Ovary (tissue), 9 donors: ENCODE results near the gene ADGRG1. TPM values are rescaled to one million over a fixed set of nuclear protein-coding genes. Genes with fewer than 3 reads are reported as not detected.
"Not testable (repeated sequence)": the region's sequence is repeated elsewhere in the genome, so short reads cannot be mapped to it uniquely, and the experiment has no call there.

Experiments
- DNase-seq, 5 donors: peaks; one replicate each; pipeline ENCODE4 v3.0.0-alpha.2; 2019 to 2020
- H3K27ac ChIP-seq, 2 donors: fragments of 200-600 bp; one replicate each; pipeline versions ENCODE4 v1.5.1 to v1.8.0; 2019 to 2022
- H3K27me3 ChIP-seq: fragments of 200-600 bp; one replicate; pipeline ENCODE4 v1.8.0; 2022
- H3K36me3 ChIP-seq: fragments of 200-600 bp; sonication (generic); one replicate; pipeline ENCODE4 v1.5.1; 2019
- H3K4me1 ChIP-seq: one replicate; pipeline ENCODE4 v1.8.1; 2013; ENCODE audit warnings: mild to moderate bottlenecking, moderate library complexity; ENCODE audit not compliant: insufficient read depth
- H3K4me3 ChIP-seq: fragments of 200-600 bp; sonication (generic); one replicate; pipeline ENCODE4 v1.5.1; 2017
- H3K9me3 ChIP-seq, 2 donors: fragments of 200-600 bp in 1 of 2; sonication (generic) in 1 of 2; one replicate each; pipeline versions ENCODE4 v1.5.1 to v1.8.1; 2013 to 2019; ENCODE audit warnings: mild to moderate bottlenecking in 1 of 2, moderate library complexity in 1 of 2
- CTCF ChIP-seq, 3 donors: fragments of 450-650 bp in 2 of 3; fragments of 200-600 bp in 1 of 3; IDR thresholded peaks; one replicate each; pipeline versions ENCODE4 v1.5.1 to v1.8.0; 2016 to 2022; ENCODE audit warnings: antibody characterized with exemption in 3 of 3, mild to moderate bottlenecking in 1 of 3
- EP300 ChIP-seq: sonication (generic); formaldehyde crosslinking; IDR thresholded peaks from one replicate; pipeline ENCODE4 v1.6.1; 2017; ENCODE audit warnings: antibody characterized with exemption
- POLR2A ChIP-seq: fragments of 450-650 bp; IDR thresholded peaks from one replicate; pipeline ENCODE4 v1.6.1; 2017; ENCODE audit warnings: antibody characterized with exemption, mild to moderate bottlenecking, moderate library complexity
- WGBS, 3 donors: extraction: QIAGEN DNeasy Blood & Tissue Kit in 1 of 3; methylation state at CpG; one replicate each; pipeline versions ENCODE4 v1.1.5 to v1.1.7; 2013 to 2017; 5-methylcytosine and 5-hydroxymethylcytosine counted together
- intact Hi-C, 4 donors: fragments of 100-400 bp; cut with DNase I; formaldehyde crosslinking; loops; one replicate each; pipeline versions ENCODE4 v1.11.0 to v1.15.1; 2022 to 2023
- polyA plus RNA-seq, 2 donors: library from polyadenylated mRNA; stranded (reverse); fragments of 200-250 nt in 1 of 2; fragments of 350-450 nt in 1 of 2; fragmentation: Illumina TruSeq in 1 of 2; extraction: RNeasy Lipid Tissue Mini Kit (QIAGEN cat#74804) in 1 of 2; gene quantifications; one replicate each; pipeline ENCODE4 v1.2.3, GENCODE V29; 2013 to 2014
- total RNA-seq, 7 donors: library from RNA; depleted of rRNA in 2 of 7; stranded (reverse); fragments of >200 nt in 2 of 7; fragmentation: NEBNext Ultra II Directional in 3 of 7; extraction: Animal tissue kit (Norgen Biotek cat#: 25700) in 3 of 7; gene quantifications; one replicate each; pipeline versions ENCODE4 v1.1.0 to v1.2.4, GENCODE V29; 2016 to 2023
- donor health status: DM: no; HTN: no; CAD: no; lungs with moderate emphysema.
- donor health status: DM: no; HTN: no; CAD: no.
- donor health status: Bipolar disorder and iron deficiency.
- donor health status: DM: yes; HTN: yes; CAD: no.
- donor health status: DM: no; HTN: no; CAD: no.
- donor health status: DM: yes; HTN: yes; CAD: no.

ADGRG1 gene
- total and polyA plus RNA-seq, 9 donors = 6.2 to 54.0 (median 9.1) TPM

GRCh38 chr16:57711993-57712392 lies 83.6 kb downstream of the ADGRG1 start:
- 89 to 96% (median 90%) methylated on average over 3 of the region's 3 CpGs for WGBS, 3 donors
- Histone ChIP-seq H3K27me3 (no peaks in the 10 kb centered on the region), H3K27ac (no peak overlapping the region), H3K4me3 (no peak overlapping the region), H3K9me3 (no peaks in the 10 kb centered on the region), H3K36me3 (no peaks in the 10 kb centered on the region), H3K4me1 (no peaks in the 10 kb centered on the region)
- TF ChIP-seq EP300 = no peak
- intact Hi-C loops = no loop called here
- DNase-seq = no peak

DNA sequence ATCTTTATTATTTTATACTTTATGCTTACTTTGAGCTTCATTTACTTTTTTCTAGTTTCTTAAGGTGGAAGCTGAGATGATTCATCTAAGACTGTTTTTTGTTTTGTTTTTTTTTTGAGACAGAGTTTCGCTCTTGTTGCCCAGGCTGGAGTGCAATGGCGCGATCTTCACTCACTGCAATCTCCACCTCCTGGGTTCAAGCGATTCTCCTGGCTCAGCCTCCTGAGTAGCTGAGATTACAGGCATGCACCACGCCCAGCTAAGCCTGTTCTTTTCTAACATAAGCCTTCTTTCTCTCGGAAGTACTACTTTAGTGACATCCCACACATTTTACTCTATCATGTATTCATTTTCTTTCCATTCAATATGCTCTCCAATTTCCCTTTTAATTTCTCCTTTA lies 84.1 kb downstream of the ADGRG1 start:
- H3K27me3 ChIP-seq, intact Hi-C loops, H3K27ac ChIP-seq, H3K9me3 ChIP-seq, H3K4me3 ChIP-seq, H3K36me3 ChIP-seq, H3K4me1 ChIP-seq, DNase-seq: not testable (repeated sequence)
- 57 to 67% (median 59%) methylated on average over 6 of the region's 6 CpGs for WGBS, 3 donors

DNA sequence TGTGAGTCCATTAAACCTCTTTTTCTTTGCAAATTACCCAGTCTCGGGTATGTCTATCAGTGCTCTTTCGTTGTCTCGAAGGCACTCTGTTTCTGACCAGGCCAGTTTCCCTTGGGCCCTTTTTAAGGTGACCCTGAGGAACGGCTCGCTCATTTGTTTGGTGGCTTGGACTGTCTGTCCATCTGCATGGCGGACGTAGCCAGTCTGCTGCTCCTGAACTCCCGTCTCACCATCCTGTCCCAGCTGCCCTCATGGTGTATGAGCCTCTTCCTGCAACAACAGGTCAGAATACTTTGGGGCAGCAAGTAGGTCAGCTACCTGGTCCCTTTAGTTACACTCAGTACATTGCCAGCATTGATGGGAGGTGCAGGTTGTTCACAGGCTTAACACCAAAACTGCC lies 85.2 kb downstream of the ADGRG1 start:
- Histone ChIP-seq H3K4me3 (no peak overlapping the region), H3K27me3 (no peaks in the 10 kb centered on the region), H3K27ac (no peak overlapping the region), H3K36me3 (no peaks in the 10 kb centered on the region), H3K4me1 (no peaks in the 10 kb centered on the region), H3K9me3 (no peaks in the 10 kb centered on the region)
- no peak for DNase-seq
- TF ChIP-seq POLR2A (no peak), CTCF (IDR thresholded peaks at IDR 0.05) (no peak), EP300 (no peak)
- intact Hi-C loops = no loop called here
- WGBS, 3 donors = 88 to 97% (median 93%) methylated on average over 8 of the region's 8 CpGs

DNA sequence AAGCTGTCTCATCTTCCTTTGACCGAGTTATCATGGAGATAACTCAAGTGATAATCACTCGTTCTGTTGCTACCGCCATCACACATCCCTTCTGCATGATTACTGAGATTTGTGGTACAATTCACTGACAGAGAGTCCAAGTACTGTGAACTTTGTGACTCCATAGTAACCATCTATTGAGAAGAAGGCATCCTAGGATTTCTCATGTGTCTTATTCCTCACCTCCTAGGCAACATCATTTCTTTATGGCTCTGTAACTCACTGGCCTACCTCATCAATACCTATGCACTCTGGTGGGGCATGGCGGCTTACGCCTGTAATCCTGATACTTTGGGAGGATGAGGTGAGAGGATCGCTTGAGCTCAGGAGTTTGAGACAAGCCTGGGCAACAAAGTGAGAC lies 85.6 kb downstream of the ADGRG1 start:
- Histone ChIP-seq H3K27me3 (no peaks in the 10 kb centered on the region), H3K4me1 (no peaks in the 10 kb centered on the region), H3K9me3 (no peaks in the 10 kb centered on the region), H3K27ac (no peak overlapping the region), H3K4me3 (no peak overlapping the region), H3K36me3 (no peaks in the 10 kb centered on the region)
- intact Hi-C loops = no loop called here
- TF ChIP-seq POLR2A (no peak), CTCF (IDR thresholded peaks at IDR 0.05) (no peak), EP300 (no peak)
- 84 to 90% (median 89%) methylated on average over 6 of the region's 6 CpGs for WGBS, 3 donors
- no peak for DNase-seq

Other genes with a start within 250 kb of the ADGRG1 start
- gene CCL17, start 223.9 kb upstream of the ADGRG1 start, total RNA-seq = not detected
- not detected for gene CCL17, start 223.9 kb upstream of the ADGRG1 start, polyA plus RNA-seq
- gene CIAPIN1, start 181.2 kb upstream of the ADGRG1 start, total RNA-seq = 10 to 100 TPM in 6 of 7 donors, 1 to 10 TPM in 1; 9.2 to 33.5 (median 20.8) TPM
- gene CIAPIN1, start 181.2 kb upstream of the ADGRG1 start, polyA plus RNA-seq = 10 to 100 TPM; 16.0 to 32.8 TPM
- 10 to 100 TPM; 24.4 to 37.5 (median 29.7) TPM for gene COQ9, start 181.2 kb upstream of the ADGRG1 start, total RNA-seq
- 10 to 100 TPM; 36.2 to 68.8 TPM for gene COQ9, start 181.2 kb upstream of the ADGRG1 start, polyA plus RNA-seq
- 10 to 100 TPM; 54.9 to 96.9 (median 65.8) TPM for gene POLR2C, start 166.0 kb upstream of the ADGRG1 start, total RNA-seq
- 10 to 100 TPM; 70.5 to 74.1 TPM for gene POLR2C, start 166.0 kb upstream of the ADGRG1 start, polyA plus RNA-seq
- gene DOK4, start 142.1 kb upstream of the ADGRG1 start, total RNA-seq = 10 to 100 TPM; 14.0 to 34.7 (median 29.2) TPM
- gene DOK4, start 142.1 kb upstream of the ADGRG1 start, polyA plus RNA-seq = 10 to 100 TPM in 1 of 2 donors, 1 to 10 TPM in 1; 9.9 to 26.7 TPM
- 10 to 100 TPM; 11.9 to 22.4 (median 15.6) TPM for gene CCDC102A, start 92.1 kb upstream of the ADGRG1 start, total RNA-seq
- 10 to 100 TPM in 1 of 2 donors, 1 to 10 TPM in 1; 5.9 to 10.2 TPM for gene CCDC102A, start 92.1 kb upstream of the ADGRG1 start, polyA plus RNA-seq
- under 1 TPM; 0.12 to 0.43 (median 0.27) TPM for gene ADGRG5, start 86.0 kb upstream of the ADGRG1 start, total RNA-seq
- under 1 TPM in 1 of 2 donors, not detected in 1; 0.15 TPM for gene ADGRG5, start 86.0 kb upstream of the ADGRG1 start, polyA plus RNA-seq
- 1 to 10 TPM in 3 of 7 donors, under 1 TPM in 4; 0.40 to 1.7 (median 0.92) TPM for gene ADGRG3, start 39.7 kb downstream of the ADGRG1 start, total RNA-seq
- 1 to 10 TPM in 1 of 2 donors, under 1 TPM in 1; 0.88 to 1.2 TPM for gene ADGRG3, start 39.7 kb downstream of the ADGRG1 start, polyA plus RNA-seq
- gene DRC7, start 66.2 kb downstream of the ADGRG1 start, total RNA-seq = 10 to 100 TPM in 1 of 7 donors, 1 to 10 TPM in 1, under 1 TPM in 3, not detected in 2; 0.36 to 12.5 (median 0.84) TPM
- under 1 TPM in 1 of 2 donors, not detected in 1; 0.07 TPM for gene DRC7, start 66.2 kb downstream of the ADGRG1 start, polyA plus RNA-seq
- gene KATNB1, start 107.1 kb downstream of the ADGRG1 start, total RNA-seq = 10 to 100 TPM in 5 of 7 donors, 1 to 10 TPM in 2; 7.7 to 20.2 (median 14.9) TPM
- 10 to 100 TPM in 1 of 2 donors, 1 to 10 TPM in 1; 3.4 to 11.0 TPM for gene KATNB1, start 107.1 kb downstream of the ADGRG1 start, polyA plus RNA-seq
- 10 to 100 TPM; 21.3 to 54.0 (median 37.5) TPM for gene KIFC3, start 173.9 kb downstream of the ADGRG1 start, total RNA-seq
- 10 to 100 TPM in 1 of 2 donors, 1 to 10 TPM in 1; 4.6 to 16.0 TPM for gene KIFC3, start 173.9 kb downstream of the ADGRG1 start, polyA plus RNA-seq